Stimulated activated memory B cell treated with anti-CD40 and anti-IgM and Interleukin-4, amounts not matched to agents 10 μg/mL and 1 μg/mL and 100 μg/mL, for 72 hours (primary cell): Measurements from ENCODE around the gene TDRD9.
"Not testable (repeated sequence)": the region's sequence is repeated elsewhere in the genome, so short reads cannot be mapped to it uniquely, and the experiment has no call there.

Experiments used
- ATAC-seq: fragments of 150-1000 bp; cut with Tn5 transposase; 2 replicates; pipeline ENCODE4 v1.10.0; 2021
- H3K27ac Mint-ChIP-seq: one replicate; pipeline ENCODE4 v1.8.0; 2022; ENCODE audit warnings: mild to moderate bottlenecking, mixed read lengths
- H3K27me3 Mint-ChIP-seq: one replicate; pipeline ENCODE4 v1.8.0; 2022; ENCODE audit warnings: mixed read lengths
- H3K36me3 Mint-ChIP-seq: one replicate; pipeline ENCODE4 v1.8.0; 2022; ENCODE audit warnings: mixed read lengths
- H3K4me1 Mint-ChIP-seq: one replicate; pipeline ENCODE4 v1.8.0; 2022; ENCODE audit warnings: mixed read lengths
- H3K4me3 Mint-ChIP-seq: one replicate; pipeline ENCODE4 v1.8.0; 2022; ENCODE audit warnings: mild to moderate bottlenecking, moderate library complexity, mixed read lengths
- H3K9me3 Mint-ChIP-seq: one replicate; pipeline ENCODE4 v1.8.0; 2022; ENCODE audit warnings: mixed read lengths

The TDRD9 gene

DNA sequence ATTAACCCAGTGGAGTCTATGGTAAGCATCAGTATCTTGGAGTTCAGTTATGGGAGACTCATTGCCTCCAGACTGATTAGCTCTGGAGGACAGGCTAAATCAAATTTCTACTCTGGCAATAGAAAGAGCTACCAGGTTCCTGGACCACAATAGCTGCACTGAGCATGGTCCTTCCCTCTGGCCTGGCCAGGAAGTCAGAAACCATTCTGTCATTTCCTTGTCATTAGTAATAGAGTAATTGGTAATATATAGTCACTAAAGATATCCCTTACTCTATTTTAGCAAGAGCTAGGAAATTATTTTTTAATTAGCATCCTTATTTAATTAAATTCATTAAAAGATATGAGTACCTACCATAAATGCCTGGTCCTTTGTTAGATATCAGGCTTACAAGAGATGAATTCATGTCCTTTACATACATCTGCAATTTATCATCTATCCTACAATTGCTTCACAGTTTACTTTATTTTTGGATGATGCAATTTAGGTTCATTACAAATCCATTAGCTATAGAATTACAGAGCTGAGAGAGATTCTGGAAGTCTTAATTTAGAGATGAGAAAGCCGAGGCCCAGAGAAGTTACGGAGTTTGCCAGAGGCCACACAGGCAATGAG is 23.7 kb upstream of the TDRD9 start:
- Mint-ChIP-seq H3K36me3 (peaks cover 17% of the 10 kb centered on the region), H3K4me1 (peaks cover 6% of the 10 kb centered on the region), H3K27ac (no peak overlapping the region), H3K9me3 (no peaks in the 10 kb centered on the region), H3K27me3 (peaks cover 12% of the 10 kb centered on the region), H3K4me3 (no peak overlapping the region)
- no peak for ATAC-seq

DNA sequence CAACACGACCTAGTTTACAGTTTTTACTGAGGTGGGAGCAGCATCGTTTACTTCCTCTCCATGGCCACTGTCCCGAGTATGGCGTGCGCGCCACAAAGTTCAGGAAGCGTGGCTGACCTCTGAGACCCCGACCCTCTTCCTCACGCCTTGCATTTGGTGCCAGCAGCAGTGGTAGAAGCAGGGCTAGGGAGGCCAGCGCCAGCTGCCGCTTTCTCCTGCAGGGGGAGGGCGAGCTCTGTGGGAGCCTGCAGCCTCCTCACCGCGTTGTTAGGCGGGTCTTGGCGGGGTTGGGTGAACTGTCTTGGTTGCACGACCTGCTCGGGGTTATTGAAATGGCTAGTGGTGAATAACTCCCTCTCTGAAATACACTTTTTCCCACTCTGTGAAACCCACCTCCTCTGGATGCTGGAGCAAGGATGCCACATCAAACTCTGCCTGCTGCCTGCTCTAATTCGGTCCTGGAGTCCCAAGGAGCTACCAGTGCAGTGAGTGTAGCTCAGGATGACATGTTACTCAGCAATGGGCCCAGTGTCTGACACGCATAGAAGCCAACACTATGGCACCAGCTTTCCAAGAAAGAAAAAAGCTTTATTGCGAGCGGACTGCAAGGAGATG is 22.3 kb upstream of the TDRD9 start:
- Mint-ChIP-seq H3K27ac (no peak overlapping the region), H3K9me3 (no peaks in the 10 kb centered on the region), H3K27me3 (peaks cover 12% of the 10 kb centered on the region), H3K4me3 (no peak overlapping the region), H3K36me3 (peaks cover 17% of the 10 kb centered on the region), H3K4me1 (peaks cover 9% of the 10 kb centered on the region)
- no peak for ATAC-seq

DNA sequence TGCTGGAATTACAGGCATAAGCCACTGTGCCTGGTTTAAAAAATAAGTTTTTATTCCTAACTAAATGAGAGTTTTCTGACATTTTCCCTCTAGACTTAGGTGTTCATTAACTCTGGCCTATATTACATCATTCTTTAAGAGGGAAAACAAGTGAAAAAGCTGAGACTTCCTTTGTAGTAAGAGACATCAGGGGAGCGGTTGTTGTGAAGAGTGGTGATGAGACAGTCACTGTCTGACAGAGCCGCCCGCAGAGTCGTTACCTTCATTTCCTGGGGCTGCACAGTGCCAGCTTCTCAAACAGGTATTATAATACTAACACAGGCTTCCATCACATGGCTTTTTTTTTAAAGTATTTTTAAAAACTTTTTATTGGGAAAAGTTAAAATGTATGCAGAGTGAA is 19.7 kb upstream of the TDRD9 start:
- H3K27ac Mint-ChIP-seq = no peak overlapping the region
- ATAC-seq = no peak
- peaks cover 20% of the 10 kb centered on the region for H3K36me3 Mint-ChIP-seq
- peaks cover 12% of the 10 kb centered on the region for H3K27me3 Mint-ChIP-seq
- H3K4me1 Mint-ChIP-seq = peaks cover 6% of the 10 kb centered on the region
- no peak overlapping the region for H3K4me3 Mint-ChIP-seq
- H3K9me3 Mint-ChIP-seq = no peaks in the 10 kb centered on the region

DNA sequence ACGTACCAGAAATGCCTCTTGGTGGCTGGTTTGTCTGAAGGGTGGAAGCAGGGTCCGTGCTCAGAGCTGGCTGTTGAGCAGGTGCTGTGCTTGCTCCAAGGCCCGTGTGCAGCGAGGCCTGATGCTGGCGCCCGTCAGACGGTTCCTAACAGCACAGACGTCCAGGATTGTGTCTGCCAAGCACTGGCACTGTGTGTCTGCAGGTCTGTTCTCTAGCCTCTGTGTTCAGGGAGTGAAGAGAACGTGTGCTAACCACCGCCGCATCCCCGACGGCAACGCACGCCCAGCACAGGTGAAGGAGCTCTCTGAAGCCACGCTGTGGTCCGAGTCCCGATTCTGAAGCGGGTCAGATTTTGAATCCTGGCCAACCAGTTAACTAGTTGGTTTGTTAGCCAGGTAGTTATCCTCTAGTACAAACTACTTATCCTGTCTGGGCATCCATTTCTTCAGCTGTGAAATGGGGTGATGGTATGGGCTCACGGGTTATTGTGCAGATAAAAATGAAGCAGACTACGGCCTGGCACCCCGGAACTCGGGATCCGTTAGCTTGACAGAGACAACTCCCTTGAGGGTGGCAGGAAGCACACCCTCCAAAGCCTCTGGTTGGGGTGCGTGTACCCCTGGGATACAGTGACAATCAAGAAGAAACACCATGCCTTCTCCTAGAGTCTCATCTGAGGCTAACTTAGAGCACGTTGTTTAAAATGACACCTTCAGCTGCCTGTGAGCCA is 18.6 kb upstream of the TDRD9 start:
- Mint-ChIP-seq H3K27me3 (peaks cover under 1% of the 10 kb centered on the region), H3K9me3 (no peaks in the 10 kb centered on the region), H3K4me3 (no peak overlapping the region), H3K4me1 (peaks cover 6% of the 10 kb centered on the region), H3K27ac (no peak overlapping the region), H3K36me3 (peaks cover 31% of the 10 kb centered on the region)
- ATAC-seq = no peak

DNA sequence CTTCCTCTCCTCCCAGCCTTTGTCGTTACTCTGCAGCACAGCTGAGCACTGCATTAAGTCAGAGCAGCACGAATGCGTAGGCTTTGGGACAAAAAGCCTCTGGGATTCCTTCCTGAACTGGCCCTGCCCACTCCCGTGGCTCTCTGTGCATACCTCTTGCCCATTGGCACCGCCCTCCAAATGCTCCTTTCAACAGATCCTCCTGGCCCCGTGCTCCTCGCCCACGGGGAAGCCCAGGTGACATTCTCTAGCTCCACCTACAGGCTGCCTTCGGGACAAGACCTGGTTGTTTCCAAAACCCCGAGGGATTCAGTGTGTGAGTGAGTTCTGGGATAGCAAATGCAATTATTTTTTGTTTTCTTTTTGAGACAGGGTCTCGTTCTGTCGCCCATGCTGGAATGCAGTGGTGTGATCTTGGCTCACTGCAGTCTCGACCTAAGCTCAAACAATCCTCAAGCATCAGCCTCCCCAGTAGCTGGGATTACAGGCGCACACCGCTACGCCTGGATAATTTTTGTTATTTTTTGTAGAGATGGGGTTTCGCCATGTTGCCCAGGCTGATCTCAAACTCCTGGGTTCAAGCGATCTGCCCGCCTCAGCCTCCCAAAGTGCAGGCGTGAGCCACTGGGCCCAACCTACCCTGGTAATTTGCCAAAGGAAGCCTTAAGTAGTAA is 17.9 kb upstream of the TDRD9 start:
- no peak overlapping the region for H3K27ac Mint-ChIP-seq
- no peaks in the 10 kb centered on the region for H3K27me3 Mint-ChIP-seq
- no peak overlapping the region for H3K4me3 Mint-ChIP-seq
- peaks cover 6% of the 10 kb centered on the region for H3K4me1 Mint-ChIP-seq
- H3K36me3 Mint-ChIP-seq = peaks cover 35% of the 10 kb centered on the region
- ATAC-seq = peak; percentile 74
- H3K9me3 Mint-ChIP-seq = no peaks in the 10 kb centered on the region

DNA sequence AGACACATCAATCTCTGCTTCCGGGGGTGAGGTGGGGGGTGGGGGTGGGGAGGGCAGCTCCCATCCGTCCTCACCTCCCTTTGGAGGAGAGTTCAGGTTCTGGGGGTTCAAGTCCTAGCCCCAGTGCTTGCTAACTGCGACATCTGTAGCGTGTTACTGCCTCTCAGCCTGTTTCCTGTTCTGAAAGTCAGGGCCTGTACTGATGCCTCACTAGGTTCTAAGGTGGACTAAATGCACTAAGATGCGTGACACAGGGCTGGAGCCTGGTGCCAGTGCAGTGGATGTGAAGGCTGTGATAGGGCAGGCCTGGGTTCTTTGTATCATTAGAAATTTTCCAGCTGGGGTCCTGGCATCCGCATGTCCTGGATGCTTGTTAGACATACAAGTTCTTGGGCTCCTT is 17.3 kb upstream of the TDRD9 start:
- Mint-ChIP-seq H3K9me3 (no peaks in the 10 kb centered on the region), H3K36me3 (peaks cover 36% of the 10 kb centered on the region), H3K4me3 (no peak overlapping the region), H3K27ac (no peak overlapping the region), H3K27me3 (no peaks in the 10 kb centered on the region), H3K4me1 (peaks cover 12% of the 10 kb centered on the region)
- no peak for ATAC-seq

DNA sequence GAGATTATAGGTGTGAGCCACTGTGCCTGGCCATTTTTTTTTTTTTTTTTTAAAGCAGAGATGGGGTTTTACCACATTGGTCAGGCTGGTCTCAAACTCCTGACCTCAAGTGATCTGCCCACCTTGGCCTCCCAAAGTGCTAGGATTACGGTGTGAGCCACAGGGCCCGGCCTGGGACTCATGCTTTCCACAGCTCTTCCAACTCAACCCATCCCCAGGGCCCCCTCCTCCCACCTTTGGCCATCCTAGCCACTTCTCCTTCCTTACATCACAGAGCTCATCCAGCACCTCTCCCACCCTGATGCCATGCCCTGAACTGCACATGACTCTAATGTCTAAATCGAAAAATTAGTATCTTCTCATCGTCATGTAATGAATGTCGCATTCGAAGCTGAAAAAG is 12.6 kb upstream of the TDRD9 start:
- Mint-ChIP-seq H3K4me1 (peaks cover 16% of the 10 kb centered on the region), H3K36me3 (peaks cover 36% of the 10 kb centered on the region), H3K27me3 (no peaks in the 10 kb centered on the region), H3K4me3 (no peak overlapping the region), H3K27ac (no peak overlapping the region), H3K9me3 (no peaks in the 10 kb centered on the region)
- no peak for ATAC-seq

DNA sequence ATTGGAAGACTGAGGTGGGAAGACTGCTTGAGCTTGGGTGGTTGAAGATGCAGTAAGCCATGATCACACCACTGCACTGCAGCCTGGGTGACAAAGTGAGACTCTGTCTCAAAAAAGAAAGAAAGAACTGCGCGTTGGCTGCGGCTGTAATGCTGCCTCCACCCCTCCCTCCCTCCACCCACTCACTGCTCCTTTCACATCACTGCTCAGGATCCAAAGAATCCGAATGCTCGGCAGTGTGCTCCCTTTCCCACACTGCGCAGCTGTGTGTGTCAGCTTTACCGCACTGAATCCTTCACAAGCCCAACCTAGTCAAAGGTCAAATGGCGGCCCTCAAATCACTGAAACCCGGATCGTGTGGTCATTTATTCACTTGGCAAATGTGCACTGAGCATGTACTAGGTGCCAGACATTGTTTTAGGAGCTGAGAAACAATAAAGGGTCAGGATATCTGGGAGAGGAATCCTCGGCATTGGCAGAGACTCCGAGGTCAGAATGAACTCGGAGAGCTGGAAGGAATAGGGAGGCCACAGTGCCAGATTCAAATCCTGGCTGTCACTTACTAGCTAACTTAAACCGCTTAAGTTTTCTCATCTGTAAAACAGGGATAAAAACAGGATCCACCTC is 11.5 kb upstream of the TDRD9 start:
- no peaks in the 10 kb centered on the region for H3K27me3 Mint-ChIP-seq
- peaks cover 36% of the 10 kb centered on the region for H3K36me3 Mint-ChIP-seq
- H3K4me1 Mint-ChIP-seq = peaks cover 16% of the 10 kb centered on the region
- H3K9me3 Mint-ChIP-seq = no peaks in the 10 kb centered on the region
- ATAC-seq = no peak
- H3K27ac Mint-ChIP-seq = no peak overlapping the region
- H3K4me3 Mint-ChIP-seq = no peak overlapping the region

DNA sequence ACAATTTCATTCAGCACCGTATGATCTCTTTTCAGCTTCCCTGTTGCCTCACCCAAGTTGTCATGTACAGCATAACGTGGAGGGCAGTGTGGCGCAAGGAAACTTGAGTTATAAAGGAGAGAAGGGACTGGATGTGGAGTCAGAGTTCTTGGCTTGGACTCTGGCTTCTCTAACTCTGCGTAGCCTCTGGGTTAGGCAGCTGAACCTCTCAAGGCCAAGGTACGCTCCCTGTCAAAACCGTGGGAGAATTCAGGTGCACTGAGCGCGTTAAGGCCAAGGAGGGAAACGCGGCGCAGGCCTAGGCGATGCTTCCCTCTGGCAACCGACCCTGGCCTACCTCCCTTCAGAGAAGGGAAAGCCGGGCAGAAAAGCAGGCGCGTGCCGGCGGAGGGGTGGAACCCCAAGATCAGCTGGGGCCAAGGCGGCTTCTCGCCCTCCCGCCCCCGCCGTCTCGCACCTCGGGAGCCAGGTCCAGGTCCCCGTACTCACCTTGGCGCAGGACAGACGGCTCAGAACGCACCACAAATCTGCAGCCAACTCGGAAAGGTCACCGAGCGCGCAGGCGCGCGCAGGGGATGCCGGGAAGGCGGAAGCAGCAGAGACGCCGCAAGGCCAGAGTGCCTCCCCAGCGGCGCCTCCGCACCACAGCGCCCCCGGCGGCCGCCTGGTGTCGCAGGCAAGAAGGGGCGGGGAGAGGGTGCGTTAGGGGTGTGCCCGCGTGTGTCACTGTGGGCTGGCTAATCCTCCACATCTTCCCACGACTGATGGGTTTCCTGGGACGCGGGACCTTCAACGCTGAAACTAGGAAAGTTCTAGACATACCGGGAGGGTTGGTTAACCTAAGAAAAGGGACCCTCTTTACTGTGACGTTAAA is 7.0 kb upstream of the TDRD9 start:
- ATAC-seq = peak; percentile 100
- H3K27me3 Mint-ChIP-seq = peaks cover 14% of the 10 kb centered on the region
- H3K9me3 Mint-ChIP-seq = no peaks in the 10 kb centered on the region
- peak overlapping the region; percentile 85 for H3K4me3 Mint-ChIP-seq
- peaks cover 10% of the 10 kb centered on the region for H3K4me1 Mint-ChIP-seq
- H3K27ac Mint-ChIP-seq = peak overlapping the region; percentile 77
- peaks cover 9% of the 10 kb centered on the region for H3K36me3 Mint-ChIP-seq

DNA sequence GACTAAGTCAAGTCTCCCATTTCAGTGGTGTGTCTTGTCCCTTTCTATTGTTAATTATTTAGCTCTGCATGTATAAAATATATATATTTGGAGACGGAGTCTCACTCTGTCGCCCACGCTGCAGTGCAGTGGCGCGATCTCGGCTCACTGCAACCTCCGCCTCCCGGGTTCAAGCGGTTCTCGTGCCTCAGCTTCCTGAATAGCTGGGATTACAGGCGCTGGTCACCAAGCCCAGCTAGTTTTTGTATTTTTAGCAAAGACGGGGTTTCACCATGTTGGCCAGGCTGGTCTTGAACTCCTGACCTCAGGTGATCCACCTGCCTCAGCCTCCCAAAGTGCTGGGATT is 6.4 kb upstream of the TDRD9 start:
- H3K4me3 Mint-ChIP-seq = peak overlapping the region; percentile 85
- H3K27me3 Mint-ChIP-seq = peaks cover 14% of the 10 kb centered on the region
- H3K9me3 Mint-ChIP-seq, H3K27ac Mint-ChIP-seq, H3K36me3 Mint-ChIP-seq, ATAC-seq: not testable (repeated sequence)
- H3K4me1 Mint-ChIP-seq = peaks cover 10% of the 10 kb centered on the region

DNA sequence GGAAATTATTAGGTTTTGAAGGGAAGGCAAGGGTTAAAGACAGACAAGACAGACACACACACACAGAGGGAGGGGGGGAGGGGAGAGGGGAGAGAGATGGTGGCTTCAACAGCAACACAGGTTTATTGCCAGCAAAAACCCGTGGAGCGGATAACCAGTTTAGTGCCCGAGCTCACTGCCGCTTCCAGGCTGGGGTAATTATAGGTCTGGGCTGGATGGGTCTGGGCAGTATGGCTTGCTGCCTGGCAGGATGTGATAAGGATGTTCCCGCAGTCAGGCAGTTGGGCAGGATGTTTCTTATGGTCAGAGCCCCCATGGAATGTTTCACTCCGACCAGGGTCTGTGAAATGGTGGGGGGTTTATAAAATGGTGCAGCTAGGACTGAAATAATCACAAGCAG is 4.4 kb upstream of the TDRD9 start:
- H3K9me3 Mint-ChIP-seq = no peaks in the 10 kb centered on the region
- peaks cover 14% of the 10 kb centered on the region for H3K27me3 Mint-ChIP-seq
- no peak overlapping the region for H3K27ac Mint-ChIP-seq
- H3K36me3 Mint-ChIP-seq = no peaks in the 10 kb centered on the region
- H3K4me3 Mint-ChIP-seq = no peak overlapping the region
- ATAC-seq = no peak
- H3K4me1 Mint-ChIP-seq = no peaks in the 10 kb centered on the region

DNA sequence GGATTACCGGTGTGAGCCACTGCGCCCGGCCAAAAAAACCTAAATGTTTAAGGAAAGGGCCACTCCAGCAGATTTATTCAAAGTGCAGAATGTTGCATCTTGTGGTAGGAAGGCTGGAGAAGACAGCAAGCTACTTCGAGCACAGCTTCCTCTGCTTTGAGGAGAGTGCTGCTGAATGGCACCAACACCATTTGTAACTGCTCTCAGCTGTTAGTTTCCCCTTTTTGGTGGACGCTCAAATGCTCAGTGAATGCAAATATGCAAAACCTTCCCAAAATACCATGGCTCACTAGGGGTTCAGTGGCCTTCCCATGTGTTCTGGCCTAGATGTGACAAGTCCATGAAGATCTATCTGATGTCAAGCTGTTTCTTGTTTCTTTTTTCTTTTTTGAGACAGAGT is 2.9 kb upstream of the TDRD9 start:
- Mint-ChIP-seq H3K27ac (no peak overlapping the region), H3K4me1 (no peaks in the 10 kb centered on the region), H3K4me3 (no peak overlapping the region), H3K27me3 (peaks cover 14% of the 10 kb centered on the region), H3K36me3 (no peaks in the 10 kb centered on the region), H3K9me3 (no peaks in the 10 kb centered on the region)
- ATAC-seq = no peak

DNA sequence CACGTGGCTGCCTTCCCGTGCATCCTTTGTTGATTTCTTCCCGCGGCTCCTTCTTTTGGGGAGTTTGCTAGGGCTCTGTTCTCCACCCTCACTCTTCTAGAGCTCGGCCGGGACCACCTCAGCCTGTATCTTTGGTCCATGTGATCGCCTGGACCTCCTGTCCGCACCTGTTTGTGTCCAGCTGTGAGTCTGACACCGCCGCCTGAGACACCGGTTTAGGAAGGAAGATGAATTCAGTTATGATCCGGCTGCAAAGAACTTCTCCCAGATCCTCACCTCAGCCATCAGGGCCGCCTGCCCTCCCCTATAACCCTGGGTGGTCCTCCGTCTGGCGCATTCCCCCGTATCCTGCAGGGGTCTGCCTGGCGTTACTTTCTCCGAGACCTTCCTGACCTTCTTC is 690 bp upstream of the TDRD9 start:
- ATAC-seq = no peak
- H3K27me3 Mint-ChIP-seq = peaks cover 14% of the 10 kb centered on the region
- H3K36me3 Mint-ChIP-seq = no peaks in the 10 kb centered on the region
- H3K9me3 Mint-ChIP-seq = no peaks in the 10 kb centered on the region
- H3K27ac Mint-ChIP-seq = no peak overlapping the region
- no peaks in the 10 kb centered on the region for H3K4me1 Mint-ChIP-seq
- H3K4me3 Mint-ChIP-seq = no peak overlapping the region

DNA sequence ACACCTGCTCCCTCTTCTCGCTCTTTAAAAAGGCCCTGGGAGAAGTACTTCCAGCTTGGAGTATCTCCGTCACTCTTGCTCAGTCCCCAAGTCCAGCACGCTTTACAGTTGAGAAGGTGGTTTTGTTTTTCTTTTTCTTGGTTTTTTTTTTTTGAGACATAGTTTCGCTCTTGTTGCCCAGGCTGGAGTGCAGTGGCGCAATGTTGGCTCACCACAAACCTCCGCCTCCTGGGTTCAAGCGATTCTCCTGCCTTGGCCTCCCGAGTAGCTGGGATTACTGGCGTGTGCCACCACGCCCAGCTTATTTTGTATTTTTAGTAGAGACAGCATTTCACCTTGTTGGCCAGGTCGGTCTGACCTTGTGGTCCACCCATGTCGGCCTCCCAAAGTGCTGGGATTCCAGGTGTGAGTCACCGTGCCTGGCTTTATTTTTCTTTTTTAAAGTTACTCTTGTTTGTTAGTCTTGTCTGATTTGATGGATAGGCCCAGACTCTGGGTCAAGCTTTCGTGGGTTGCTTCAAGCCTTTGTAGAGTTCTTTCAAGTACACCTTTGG is 1.9 kb downstream of the TDRD9 start:
- H3K4me3 Mint-ChIP-seq = no peak overlapping the region
- H3K36me3 Mint-ChIP-seq = no peaks in the 10 kb centered on the region
- H3K27me3 Mint-ChIP-seq = no peaks in the 10 kb centered on the region
- H3K9me3 Mint-ChIP-seq = no peaks in the 10 kb centered on the region
- ATAC-seq = no peak
- peaks cover 9% of the 10 kb centered on the region for H3K4me1 Mint-ChIP-seq
- no peak overlapping the region for H3K27ac Mint-ChIP-seq
